ENCODE measurements around the gene FOXJ1.
A peak's percentile ranks its signal among the peaks of the same experiment; 100 is the strongest.

Gene FOXJ1

GRCh38 chr17:76184290-76184689 lies 43.2 kb upstream of the FOXJ1 start:
- Histone ChIP-seq H3K4me3 (ENCODE audit: severe bottlenecking) (no peak overlapping the region), H3K27ac (ENCODE audit: poor library complexity, severe bottlenecking) (no peak overlapping the region), H3K9me3 (ENCODE audit: severe bottlenecking) (no peaks in the 10 kb centered on the region), H3K4me1 (ENCODE audit: insufficient read depth, poor library complexity, severe bottlenecking) (no peaks in the 10 kb centered on the region), H3K36me3 (ENCODE audit: low read depth) (no peaks in the 10 kb centered on the region), H3K27me3 (ENCODE audit: insufficient read depth, poor library complexity, severe bottlenecking) (no peaks in the 10 kb centered on the region)
- TF ChIP-seq, protein P1, sequence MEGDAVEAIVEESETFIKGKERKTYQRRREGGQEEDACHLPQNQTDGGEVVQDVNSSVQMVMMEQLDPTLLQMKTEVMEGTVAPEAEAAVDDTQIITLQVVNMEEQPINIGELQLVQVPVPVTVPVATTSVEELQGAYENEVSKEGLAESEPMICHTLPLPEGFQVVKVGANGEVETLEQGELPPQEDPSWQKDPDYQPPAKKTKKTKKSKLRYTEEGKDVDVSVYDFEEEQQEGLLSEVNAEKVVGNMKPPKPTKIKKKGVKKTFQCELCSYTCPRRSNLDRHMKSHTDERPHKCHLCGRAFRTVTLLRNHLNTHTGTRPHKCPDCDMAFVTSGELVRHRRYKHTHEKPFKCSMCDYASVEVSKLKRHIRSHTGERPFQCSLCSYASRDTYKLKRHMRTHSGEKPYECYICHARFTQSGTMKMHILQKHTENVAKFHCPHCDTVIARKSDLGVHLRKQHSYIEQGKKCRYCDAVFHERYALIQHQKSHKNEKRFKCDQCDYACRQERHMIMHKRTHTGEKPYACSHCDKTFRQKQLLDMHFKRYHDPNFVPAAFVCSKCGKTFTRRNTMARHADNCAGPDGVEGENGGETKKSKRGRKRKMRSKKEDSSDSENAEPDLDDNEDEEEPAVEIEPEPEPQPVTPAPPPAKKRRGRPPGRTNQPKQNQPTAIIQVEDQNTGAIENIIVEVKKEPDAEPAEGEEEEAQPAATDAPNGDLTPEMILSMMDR (IDR thresholded peaks at IDR 0.05; ENCODE audit: poor library complexity, severe bottlenecking): no peak
- no peak for DNase-seq (ENCODE audit: low spot score)
- ATAC-seq (ENCODE audit: low read depth): no peak

- Histone ChIP-seq H3K27me3 (ENCODE audit: insufficient read depth, poor library complexity, severe bottlenecking) (no peaks in the 10 kb centered on the region), H3K4me3 (ENCODE audit: severe bottlenecking) (no peak overlapping the region), H3K9me3 (ENCODE audit: severe bottlenecking) (no peaks in the 10 kb centered on the region), H3K36me3 (ENCODE audit: low read depth) (no peaks in the 10 kb centered on the region), H3K4me1 (ENCODE audit: insufficient read depth, poor library complexity, severe bottlenecking) (no peaks in the 10 kb centered on the region), H3K27ac (ENCODE audit: poor library complexity, severe bottlenecking) (no peak overlapping the region)
- ATAC-seq (ENCODE audit: low read depth) (peak; percentile 87), DNase-seq (ENCODE audit: low spot score) (no peak)
- TF ChIP-seq, protein P1 (IDR thresholded peaks at IDR 0.05; ENCODE audit: poor library complexity, severe bottlenecking): peak; percentile 92
Observed at GRCh38 chr17:76182016-76182764, 41.1 kb upstream of the FOXJ1 start.

DNA sequence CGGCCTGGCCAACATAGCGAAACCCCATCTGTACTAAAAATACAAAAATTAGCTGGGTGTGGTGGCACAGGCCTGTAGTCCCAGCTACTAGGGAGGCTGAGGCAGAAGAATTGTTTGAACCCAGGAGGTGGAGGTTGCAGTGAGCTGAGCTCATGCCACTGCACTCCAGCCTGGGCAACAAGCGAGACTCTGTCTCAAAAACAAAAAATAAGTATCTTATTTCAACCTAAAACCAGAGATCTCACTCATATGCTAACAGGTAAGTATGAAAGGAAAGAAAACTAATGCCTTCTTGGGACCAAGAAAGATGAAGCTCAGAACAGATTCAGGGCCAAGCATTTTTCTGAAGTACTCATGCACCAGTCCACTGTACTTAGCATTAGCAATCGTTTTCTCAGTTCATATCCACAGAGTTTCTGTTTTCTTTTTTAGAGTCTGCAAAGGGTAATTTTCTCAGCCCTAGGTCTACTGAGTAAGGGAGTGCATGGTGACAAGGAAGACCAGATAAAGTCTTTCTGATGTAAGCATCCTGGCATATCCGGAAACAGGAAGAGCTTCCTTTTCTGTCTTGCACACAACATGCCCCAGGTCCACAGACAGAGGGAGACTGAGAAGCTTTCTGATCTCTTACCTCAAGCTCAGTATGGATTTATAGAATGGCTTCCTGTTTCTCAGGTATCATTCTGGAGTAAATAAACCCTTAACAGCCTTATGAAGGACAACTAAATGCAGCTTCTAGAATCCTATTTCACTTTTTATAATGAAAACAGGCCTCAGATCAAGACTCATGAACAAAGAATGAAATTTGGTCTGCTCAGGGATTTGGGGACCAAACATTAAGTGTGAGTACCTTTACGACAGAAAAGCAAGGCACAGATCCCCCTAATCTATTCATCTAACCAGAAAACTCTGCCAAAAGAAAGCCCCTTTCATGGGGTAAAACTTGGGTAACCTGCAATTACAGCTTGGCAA lies 38.7 kb upstream of the FOXJ1 start:
- no peak for DNase-seq (ENCODE audit: low spot score)
- no peak overlapping the region for H3K27ac ChIP-seq (ENCODE audit: poor library complexity, severe bottlenecking)
- no peaks in the 10 kb centered on the region for H3K36me3 ChIP-seq (ENCODE audit: low read depth)
- H3K27me3 ChIP-seq (ENCODE audit: insufficient read depth, poor library complexity, severe bottlenecking): no peaks in the 10 kb centered on the region
- TF ChIP-seq, protein P1 (IDR thresholded peaks at IDR 0.05; ENCODE audit: poor library complexity, severe bottlenecking): no peak
- H3K4me3 ChIP-seq (ENCODE audit: severe bottlenecking): no peak overlapping the region
- H3K4me1 ChIP-seq (ENCODE audit: insufficient read depth, poor library complexity, severe bottlenecking): no peaks in the 10 kb centered on the region
- H3K9me3 ChIP-seq (ENCODE audit: severe bottlenecking): no peaks in the 10 kb centered on the region
- ATAC-seq (ENCODE audit: low read depth): no peak

- H3K27ac ChIP-seq (ENCODE audit: poor library complexity, severe bottlenecking): no peak overlapping the region
- H3K27me3 ChIP-seq (ENCODE audit: insufficient read depth, poor library complexity, severe bottlenecking): no peaks in the 10 kb centered on the region
- H3K4me3 ChIP-seq (ENCODE audit: severe bottlenecking): no peak overlapping the region
- H3K9me3 ChIP-seq (ENCODE audit: severe bottlenecking): no peaks in the 10 kb centered on the region
- ATAC-seq (ENCODE audit: low read depth) (no peak), DNase-seq (ENCODE audit: low spot score) (no peak)
- no peaks in the 10 kb centered on the region for H3K36me3 ChIP-seq (ENCODE audit: low read depth)
- TF ChIP-seq, protein P1 (IDR thresholded peaks at IDR 0.05; ENCODE audit: poor library complexity, severe bottlenecking): no peak
- no peaks in the 10 kb centered on the region for H3K4me1 ChIP-seq (ENCODE audit: insufficient read depth, poor library complexity, severe bottlenecking)
Observed at GRCh38 chr17:76178124-76178523, 37.1 kb upstream of the FOXJ1 start.

Data from RWPE2 (cell line).